ENCODE data around the gene SAMD11.
"Not testable (repeated sequence)": the region's sequence is repeated elsewhere in the genome, so short reads cannot be mapped to it uniquely, and the experiment has no call there.

SAMD11 gene, protein sequence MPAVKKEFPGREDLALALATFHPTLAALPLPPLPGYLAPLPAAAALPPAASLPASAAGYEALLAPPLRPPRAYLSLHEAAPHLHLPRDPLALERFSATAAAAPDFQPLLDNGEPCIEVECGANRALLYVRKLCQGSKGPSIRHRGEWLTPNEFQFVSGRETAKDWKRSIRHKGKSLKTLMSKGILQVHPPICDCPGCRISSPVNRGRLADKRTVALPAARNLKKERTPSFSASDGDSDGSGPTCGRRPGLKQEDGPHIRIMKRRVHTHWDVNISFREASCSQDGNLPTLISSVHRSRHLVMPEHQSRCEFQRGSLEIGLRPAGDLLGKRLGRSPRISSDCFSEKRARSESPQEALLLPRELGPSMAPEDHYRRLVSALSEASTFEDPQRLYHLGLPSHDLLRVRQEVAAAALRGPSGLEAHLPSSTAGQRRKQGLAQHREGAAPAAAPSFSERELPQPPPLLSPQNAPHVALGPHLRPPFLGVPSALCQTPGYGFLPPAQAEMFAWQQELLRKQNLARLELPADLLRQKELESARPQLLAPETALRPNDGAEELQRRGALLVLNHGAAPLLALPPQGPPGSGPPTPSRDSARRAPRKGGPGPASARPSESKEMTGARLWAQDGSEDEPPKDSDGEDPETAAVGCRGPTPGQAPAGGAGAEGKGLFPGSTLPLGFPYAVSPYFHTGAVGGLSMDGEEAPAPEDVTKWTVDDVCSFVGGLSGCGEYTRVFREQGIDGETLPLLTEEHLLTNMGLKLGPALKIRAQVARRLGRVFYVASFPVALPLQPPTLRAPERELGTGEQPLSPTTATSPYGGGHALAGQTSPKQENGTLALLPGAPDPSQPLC

DNA sequence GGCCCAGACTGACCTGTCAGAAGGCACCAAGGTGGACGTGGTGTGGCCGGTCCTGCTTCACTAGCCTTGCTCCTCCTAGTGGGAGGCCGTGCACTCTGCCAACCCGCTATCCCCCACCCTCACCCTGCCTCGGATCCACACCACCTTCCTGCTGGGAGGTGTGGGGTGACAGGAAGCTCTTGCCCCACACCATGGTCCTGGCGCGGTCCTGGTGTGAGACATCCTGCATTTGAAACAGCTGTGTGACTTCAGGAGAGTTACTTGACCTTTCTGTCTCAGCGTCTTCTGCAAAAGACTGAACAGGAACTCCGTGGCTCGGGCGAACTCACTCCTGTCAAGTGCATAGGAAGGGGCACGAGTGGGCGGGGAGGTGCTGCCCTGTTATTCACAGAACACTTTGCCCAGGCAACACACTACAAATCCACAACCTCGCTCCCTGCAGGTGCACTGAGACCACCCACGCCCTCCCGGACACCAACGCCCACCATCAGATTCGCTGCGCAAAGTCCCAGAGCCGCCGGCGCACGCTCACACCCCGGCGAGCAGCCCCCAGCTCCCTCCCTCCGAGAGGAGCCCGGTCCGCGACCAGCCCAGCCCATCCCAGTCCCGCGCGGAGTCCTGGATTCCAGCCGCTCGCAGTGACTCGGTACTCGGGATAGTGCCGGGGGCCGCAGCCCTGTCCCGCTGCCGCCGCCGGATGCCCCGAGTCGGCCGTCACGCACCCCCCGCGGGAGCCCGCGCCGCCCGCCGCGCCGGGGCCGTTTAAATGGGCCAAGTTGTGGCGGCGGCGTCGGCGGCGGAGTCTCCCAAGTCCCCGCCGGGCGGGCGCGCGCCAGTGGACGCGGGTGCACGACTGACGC is at the start of gene SAMD11:
Gene SAMD11, plus strand, starts transcription at position 793 of the 860 bp plus-strand sequence. CDS start 509 bp downstream, outside the sequence.
- Histone ChIP-seq H3K9me3 (ENCODE audit: control insufficient read depth, low read length) (no peaks in the 10 kb centered on the region), H3K4me1 (ENCODE audit: control insufficient read depth, insufficient read depth, low read length) (peaks cover 37% of the 10 kb centered on the region), H3K9ac (ENCODE audit: low read length) (no peak within 1 kb of the TSS), H3K27me3 (ENCODE audit: control insufficient read depth, insufficient read depth, low read length) (peaks cover 89% of the 10 kb centered on the region), H3K4me3 (ENCODE audit: low read length) (no peak within 1 kb of the TSS), H3K36me3 (ENCODE audit: control insufficient read depth, insufficient read depth, low read length) (no peaks in the 10 kb centered on the region)

DNA sequence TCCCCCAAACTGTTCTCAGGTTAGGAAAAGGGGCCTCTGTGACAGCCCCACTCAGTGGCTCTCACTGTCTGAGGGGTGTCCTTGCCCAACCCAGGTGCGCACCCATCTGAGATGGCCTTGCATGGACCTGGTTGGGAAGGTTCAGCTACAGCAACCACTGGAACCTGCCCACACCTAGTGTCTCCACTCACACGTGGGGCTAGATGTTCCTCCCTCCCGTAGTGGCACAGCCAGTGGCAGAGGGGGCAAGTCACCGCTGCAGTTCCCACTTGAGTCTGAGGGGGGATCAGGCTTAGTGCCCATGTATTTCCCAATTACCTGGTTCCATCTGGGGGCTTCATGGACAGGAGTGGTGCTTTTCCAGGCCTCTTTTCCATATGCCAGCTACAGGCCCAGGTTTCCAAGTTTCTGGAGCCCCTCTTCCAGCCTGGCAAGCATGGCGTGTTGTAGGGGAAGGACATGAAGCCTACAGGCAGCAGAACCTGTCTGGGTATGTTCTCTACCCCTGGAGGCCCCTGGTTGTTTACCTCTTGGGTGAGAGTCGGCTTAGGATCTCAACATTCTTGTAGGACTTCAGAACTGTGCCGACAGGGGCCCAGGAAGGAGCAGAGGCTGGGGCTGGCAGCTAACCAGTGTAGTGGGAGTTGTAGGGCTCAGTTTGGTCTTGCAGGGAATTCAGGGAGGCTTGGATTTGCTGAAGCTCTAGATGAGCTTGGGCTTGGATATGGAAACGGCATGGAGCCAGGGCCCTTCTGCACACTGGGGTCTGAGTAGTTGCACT is 47.1 kb upstream of the SAMD11 start:
- not testable (repeated sequence) for H3K9ac ChIP-seq (ENCODE audit: low read length); H3K4me3 ChIP-seq (ENCODE audit: low read length); H3K27me3 ChIP-seq (ENCODE audit: control insufficient read depth, insufficient read depth, low read length); H3K4me1 ChIP-seq (ENCODE audit: control insufficient read depth, insufficient read depth, low read length); H3K36me3 ChIP-seq (ENCODE audit: control insufficient read depth, insufficient read depth, low read length); H3K9me3 ChIP-seq (ENCODE audit: control insufficient read depth, low read length)

DNA sequence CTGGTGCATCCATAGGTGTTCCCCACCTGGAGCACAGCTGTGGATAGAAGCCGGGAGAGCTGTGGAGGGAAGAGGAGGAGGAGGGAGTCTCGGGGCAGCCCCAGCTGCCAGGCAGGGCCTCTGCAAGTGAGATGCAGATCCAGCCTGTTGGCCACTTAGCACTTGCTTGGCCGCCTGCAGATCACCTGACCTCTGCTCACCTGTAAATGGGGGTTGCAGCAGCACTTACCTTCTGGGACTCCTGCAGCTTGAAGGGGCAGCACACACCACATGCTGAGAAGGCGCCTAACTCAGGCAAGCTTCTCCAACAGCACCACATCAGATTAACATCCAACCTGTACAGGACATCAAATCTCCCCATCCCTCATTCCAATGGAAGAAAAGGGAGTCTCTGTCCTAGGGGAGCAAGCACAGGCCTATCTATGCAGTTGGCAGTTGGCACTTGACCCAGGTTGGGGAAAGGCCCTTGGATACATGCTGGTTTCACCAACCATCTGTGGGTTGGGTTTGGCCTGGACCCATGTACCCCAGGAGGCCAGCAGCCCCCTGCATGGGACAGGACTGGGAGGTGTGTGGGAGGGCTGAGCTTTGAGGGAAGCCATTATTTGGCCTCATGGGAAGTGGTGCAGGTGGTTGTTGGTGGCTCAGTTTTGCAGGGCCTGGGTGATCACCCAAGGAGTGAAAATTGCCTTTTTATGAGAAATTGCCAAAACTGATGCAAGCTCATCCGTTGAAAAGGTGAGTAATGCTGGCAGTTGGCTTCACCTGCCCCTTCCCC is 46.3 kb upstream of the SAMD11 start:
- H3K4me1 ChIP-seq (ENCODE audit: control insufficient read depth, insufficient read depth, low read length); H3K9ac ChIP-seq (ENCODE audit: low read length); H3K9me3 ChIP-seq (ENCODE audit: control insufficient read depth, low read length); H3K27me3 ChIP-seq (ENCODE audit: control insufficient read depth, insufficient read depth, low read length); H3K36me3 ChIP-seq (ENCODE audit: control insufficient read depth, insufficient read depth, low read length); H3K4me3 ChIP-seq (ENCODE audit: low read length): not testable (repeated sequence)

DNA sequence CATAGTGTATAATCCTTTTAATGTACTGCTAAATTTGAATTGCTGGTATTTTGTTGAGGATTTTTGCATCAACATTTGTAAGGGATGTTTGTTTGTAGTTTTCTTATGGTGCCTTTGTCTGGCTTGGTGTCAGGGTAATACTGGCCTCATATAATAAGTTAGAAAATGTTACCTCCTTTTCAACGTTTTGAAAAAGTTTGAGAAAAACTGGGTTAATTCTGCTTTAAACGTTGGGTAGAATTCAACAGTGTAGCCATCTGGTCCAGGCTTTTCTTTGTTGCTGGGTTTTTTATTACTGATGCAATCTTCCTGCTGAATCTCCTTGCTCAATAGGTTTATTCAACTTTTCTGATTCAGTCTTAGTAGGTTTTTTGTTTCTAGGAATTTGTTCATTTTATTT is 43.2 kb upstream of the SAMD11 start:
- not testable (repeated sequence) for H3K4me3 ChIP-seq (ENCODE audit: low read length); H3K9ac ChIP-seq (ENCODE audit: low read length)

DNA sequence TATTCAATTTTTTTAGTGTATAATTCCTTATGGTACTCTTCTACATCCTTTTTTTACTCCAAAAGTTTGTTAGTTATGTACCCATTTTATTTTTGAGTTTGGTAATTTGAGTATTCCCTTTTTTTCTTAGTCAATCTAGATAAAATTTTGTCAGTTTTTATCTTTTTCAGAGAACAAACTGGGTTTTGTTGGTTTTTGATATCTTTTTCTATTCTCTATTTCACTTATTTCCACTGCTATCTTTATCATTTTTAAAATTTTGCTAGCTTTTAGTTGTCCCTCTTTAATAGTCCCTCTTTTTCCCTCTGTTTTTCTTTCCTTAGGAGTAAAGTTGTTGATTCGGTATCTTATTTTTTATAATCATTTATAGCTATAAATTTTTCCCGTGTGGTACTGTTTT is 42.8 kb upstream of the SAMD11 start:
- not testable (repeated sequence) for H3K9me3 ChIP-seq (ENCODE audit: control insufficient read depth, low read length); H3K27me3 ChIP-seq (ENCODE audit: control insufficient read depth, insufficient read depth, low read length); H3K9ac ChIP-seq (ENCODE audit: low read length); H3K36me3 ChIP-seq (ENCODE audit: control insufficient read depth, insufficient read depth, low read length); H3K4me1 ChIP-seq (ENCODE audit: control insufficient read depth, insufficient read depth, low read length); H3K4me3 ChIP-seq (ENCODE audit: low read length)

More for the DNA sequence above, 43.2 kb upstream of the SAMD11 start:
- not testable (repeated sequence) for H3K27me3 ChIP-seq (ENCODE audit: control insufficient read depth, insufficient read depth, low read length); H3K36me3 ChIP-seq (ENCODE audit: control insufficient read depth, insufficient read depth, low read length); H3K9me3 ChIP-seq (ENCODE audit: control insufficient read depth, low read length); H3K4me1 ChIP-seq (ENCODE audit: control insufficient read depth, insufficient read depth, low read length)

DNA sequence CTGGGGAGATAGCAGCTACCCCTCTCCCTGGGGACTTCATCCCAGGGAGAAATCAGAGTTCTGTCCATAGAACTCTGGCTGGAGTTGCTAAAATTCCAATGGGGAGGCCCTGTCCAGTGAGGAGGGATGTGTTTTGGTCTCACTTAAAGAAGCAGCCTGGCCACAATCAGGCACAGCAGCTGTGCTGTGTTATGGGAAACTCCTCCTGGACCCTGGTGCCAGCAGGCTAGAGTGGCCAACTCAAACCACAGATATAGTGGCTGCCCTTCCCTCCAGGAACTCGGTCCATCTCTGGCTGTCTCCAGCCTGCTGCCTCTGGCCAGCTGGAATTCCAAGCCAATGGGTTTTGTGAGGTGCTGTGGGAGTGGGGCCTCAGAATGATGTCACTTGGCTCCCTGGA is 37.4 kb upstream of the SAMD11 start:
- Histone ChIP-seq H3K9ac (ENCODE audit: low read length) (no peak overlapping the region), H3K36me3 (ENCODE audit: control insufficient read depth, insufficient read depth, low read length) (no peaks in the 10 kb centered on the region), H3K9me3 (ENCODE audit: control insufficient read depth, low read length) (no peaks in the 10 kb centered on the region), H3K4me1 (ENCODE audit: control insufficient read depth, insufficient read depth, low read length) (no peaks in the 10 kb centered on the region), H3K4me3 (ENCODE audit: low read length) (no peak overlapping the region), H3K27me3 (ENCODE audit: control insufficient read depth, insufficient read depth, low read length) (peaks cover 18% of the 10 kb centered on the region)

DNA sequence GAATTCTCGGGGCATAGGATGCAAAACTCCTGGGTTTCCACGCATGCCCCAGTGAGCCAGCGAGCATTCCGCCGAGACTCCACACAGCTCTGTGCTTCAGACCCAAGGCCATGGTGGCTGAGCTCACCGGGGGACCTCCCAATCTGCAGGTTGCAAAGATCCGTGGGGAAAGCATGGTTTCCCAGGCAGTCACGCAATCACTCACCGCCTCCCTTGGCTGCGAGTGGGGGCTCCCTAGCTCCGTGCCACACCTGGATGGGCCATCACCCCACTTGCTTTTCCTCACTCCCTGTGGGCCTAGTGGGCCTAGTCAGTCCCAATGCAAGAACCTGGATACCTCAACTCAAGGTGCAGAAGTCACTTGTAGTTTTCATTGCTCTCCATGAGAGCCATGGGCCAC is 37.0 kb upstream of the SAMD11 start:
- no peak overlapping the region for H3K9ac ChIP-seq (ENCODE audit: low read length)
- H3K27me3 ChIP-seq (ENCODE audit: control insufficient read depth, insufficient read depth, low read length): peaks cover 18% of the 10 kb centered on the region
- H3K4me1 ChIP-seq (ENCODE audit: control insufficient read depth, insufficient read depth, low read length): no peaks in the 10 kb centered on the region
- H3K4me3 ChIP-seq (ENCODE audit: low read length): no peak overlapping the region
- H3K9me3 ChIP-seq (ENCODE audit: control insufficient read depth, low read length): no peaks in the 10 kb centered on the region
- no peaks in the 10 kb centered on the region for H3K36me3 ChIP-seq (ENCODE audit: control insufficient read depth, insufficient read depth, low read length)

DNA sequence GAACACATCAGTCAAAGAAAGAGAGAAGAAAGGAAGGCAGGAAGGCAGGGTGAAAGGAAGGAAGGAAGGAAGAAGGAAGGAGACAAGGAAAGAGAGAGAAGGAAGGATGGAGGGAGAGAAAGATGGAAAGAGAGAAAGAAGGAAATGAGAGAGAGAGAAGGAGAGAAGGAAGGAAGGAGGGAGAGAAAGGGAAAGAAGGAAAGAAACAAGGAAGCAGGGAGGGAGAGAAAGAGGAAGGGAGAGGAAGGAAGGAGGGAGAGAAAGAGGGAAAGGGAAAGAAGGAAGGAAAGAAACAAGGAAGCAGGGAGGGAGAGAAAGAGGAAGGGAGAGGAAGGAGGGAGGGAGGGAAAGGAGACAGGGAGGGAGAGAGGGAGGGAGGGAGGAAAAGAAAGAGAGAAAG is 35.4 kb upstream of the SAMD11 start:
- Histone ChIP-seq H3K27me3 (ENCODE audit: control insufficient read depth, insufficient read depth, low read length) (peaks cover 18% of the 10 kb centered on the region), H3K4me3 (ENCODE audit: low read length) (no peak overlapping the region), H3K4me1 (ENCODE audit: control insufficient read depth, insufficient read depth, low read length) (no peaks in the 10 kb centered on the region), H3K9me3 (ENCODE audit: control insufficient read depth, low read length) (no peaks in the 10 kb centered on the region), H3K36me3 (ENCODE audit: control insufficient read depth, insufficient read depth, low read length) (no peaks in the 10 kb centered on the region), H3K9ac (ENCODE audit: low read length) (no peak overlapping the region)

DNA sequence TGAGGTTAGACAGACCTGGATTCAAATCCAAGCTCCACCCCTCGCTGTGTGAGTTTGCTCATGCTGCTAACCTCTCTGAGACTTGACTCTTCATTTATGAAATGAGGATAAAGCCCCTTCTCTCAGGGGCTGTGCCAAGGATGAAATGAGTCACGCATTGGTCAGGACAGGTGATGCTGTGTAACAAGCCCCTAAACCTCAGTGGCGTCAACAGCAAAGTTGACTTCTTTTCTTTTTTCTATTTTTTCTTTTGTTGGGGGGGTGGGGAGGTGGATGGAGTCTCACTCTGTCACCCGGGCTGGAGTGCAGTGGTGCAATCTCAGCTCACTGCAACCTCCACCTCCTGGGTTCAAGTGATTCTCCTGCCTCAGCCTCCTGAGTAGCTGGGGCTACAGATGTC is 33.9 kb upstream of the SAMD11 start:
- peaks cover 18% of the 10 kb centered on the region for H3K27me3 ChIP-seq (ENCODE audit: control insufficient read depth, insufficient read depth, low read length)
- not testable (repeated sequence) for H3K9ac ChIP-seq (ENCODE audit: low read length); H3K4me1 ChIP-seq (ENCODE audit: control insufficient read depth, insufficient read depth, low read length); H3K9me3 ChIP-seq (ENCODE audit: control insufficient read depth, low read length); H3K36me3 ChIP-seq (ENCODE audit: control insufficient read depth, insufficient read depth, low read length); H3K4me3 ChIP-seq (ENCODE audit: low read length)

DNA sequence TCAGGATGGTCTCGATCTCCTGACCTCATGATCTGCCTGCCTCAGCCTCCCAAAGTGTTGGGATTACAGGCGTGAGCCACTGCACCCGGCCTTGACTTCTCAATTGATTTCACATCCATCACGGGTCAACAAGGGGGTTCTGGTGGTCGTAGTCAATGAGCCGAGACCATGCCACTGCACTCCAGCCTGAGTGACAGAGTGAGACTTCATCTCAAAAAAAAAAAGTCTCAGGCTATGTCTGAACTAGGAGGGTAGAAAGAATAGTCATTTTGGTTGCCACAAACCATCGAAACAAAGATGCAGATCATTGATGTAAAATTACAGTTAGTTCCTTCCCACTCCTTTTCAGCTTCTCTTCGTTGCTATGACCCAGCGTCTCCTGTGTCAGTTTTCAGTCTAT is 33.5 kb upstream of the SAMD11 start:
- H3K27me3 ChIP-seq (ENCODE audit: control insufficient read depth, insufficient read depth, low read length): peaks cover 18% of the 10 kb centered on the region
- not testable (repeated sequence) for H3K9ac ChIP-seq (ENCODE audit: low read length); H3K4me3 ChIP-seq (ENCODE audit: low read length); H3K9me3 ChIP-seq (ENCODE audit: control insufficient read depth, low read length); H3K36me3 ChIP-seq (ENCODE audit: control insufficient read depth, insufficient read depth, low read length); H3K4me1 ChIP-seq (ENCODE audit: control insufficient read depth, insufficient read depth, low read length)

DNA sequence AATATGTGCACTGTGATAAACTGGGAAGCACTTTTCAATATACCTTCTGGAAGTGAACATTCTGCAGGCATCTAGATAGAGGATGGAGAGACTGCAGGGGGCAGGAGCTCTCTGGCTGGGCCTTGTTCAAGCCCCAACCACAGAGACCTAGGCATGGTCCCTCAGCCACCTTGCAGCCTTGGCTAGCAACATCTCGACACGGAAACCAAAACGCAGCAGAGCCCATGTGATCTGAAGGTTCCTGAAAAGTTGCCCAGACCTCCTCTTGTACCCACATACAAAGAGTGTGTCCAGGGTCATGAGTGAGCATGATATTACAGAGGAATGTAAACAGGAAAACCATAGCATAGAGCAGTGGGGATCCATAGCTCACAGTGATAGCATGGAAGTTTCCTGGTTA is 33.1 kb upstream of the SAMD11 start:
- no peaks in the 10 kb centered on the region for H3K9me3 ChIP-seq (ENCODE audit: control insufficient read depth, low read length)
- peaks cover 18% of the 10 kb centered on the region for H3K27me3 ChIP-seq (ENCODE audit: control insufficient read depth, insufficient read depth, low read length)
- H3K36me3 ChIP-seq (ENCODE audit: control insufficient read depth, insufficient read depth, low read length): no peaks in the 10 kb centered on the region
- no peaks in the 10 kb centered on the region for H3K4me1 ChIP-seq (ENCODE audit: control insufficient read depth, insufficient read depth, low read length)
- no peak overlapping the region for H3K9ac ChIP-seq (ENCODE audit: low read length)
- no peak overlapping the region for H3K4me3 ChIP-seq (ENCODE audit: low read length)
